KMS-11 (cell line): ENCODE measurements around the gene PRC1.
"Not testable (repeated sequence)": the region's sequence is repeated elsewhere in the genome, so short reads cannot be mapped to it uniquely, and the experiment has no call there.

ENCODE experiments used
- H2AFZ ChIP-seq: fragments of 200-600 bp; sonication (generic); 2 replicates; pipeline ENCODE4 v1.6.1; 2016; ENCODE audit warnings: antibody characterized with exemption, mixed run types, low read depth
- H3K27ac ChIP-seq: fragments of 200-600 bp; sonication (generic); 2 replicates; pipeline ENCODE4 v1.6.1; 2016; ENCODE audit warnings: mild to moderate bottlenecking, mixed run types
- H3K27me3 ChIP-seq: fragments of 200-600 bp; sonication (generic); 2 replicates; pipeline ENCODE4 v1.6.1; 2017; ENCODE audit warnings: mild to moderate bottlenecking, low read depth, mixed run types, moderate library complexity; ENCODE audit not compliant: insufficient read depth
- H3K36me3 ChIP-seq: fragments of 200-600 bp; sonication (generic); 2 replicates; pipeline ENCODE4 v1.6.1; 2017; ENCODE audit warnings: mild to moderate bottlenecking, mixed run types; ENCODE audit not compliant: insufficient read depth
- H3K4me1 ChIP-seq: fragments of 200-600 bp; sonication (generic); 2 replicates; pipeline ENCODE4 v1.6.1; 2016; ENCODE audit warnings: mild to moderate bottlenecking, low read depth, mixed run types; ENCODE audit not compliant: poor library complexity, severe bottlenecking
- H3K4me2 ChIP-seq: fragments of 200-600 bp; sonication (generic); 2 replicates; pipeline ENCODE4 v1.7.0; 2016; ENCODE audit warnings: mild to moderate bottlenecking, mixed run types
- H3K4me3 ChIP-seq: fragments of 200-600 bp; sonication (generic); IDR thresholded peaks from 2 replicates; pipeline ENCODE4 v1.6.1; 2017; ENCODE audit warnings: low read depth, low read length, mixed read lengths; ENCODE audit not compliant: insufficient read depth
- H3K79me2 ChIP-seq: fragments of 200-600 bp; sonication (generic); 2 replicates; pipeline ENCODE4 v1.6.1; 2016; ENCODE audit warnings: low read depth, mixed run types; ENCODE audit not compliant: insufficient read depth
- H3K9ac ChIP-seq: fragments of 200-600 bp; sonication (generic); 2 replicates; pipeline ENCODE4 v1.6.1; 2016; ENCODE audit warnings: mild to moderate bottlenecking, mixed run types
- H4K20me1 ChIP-seq: fragments of 200-600 bp; sonication (generic); 2 replicates; pipeline ENCODE4 v1.6.1; 2016; ENCODE audit warnings: mild to moderate bottlenecking, mixed run types; ENCODE audit not compliant: insufficient read depth
- CTCF ChIP-seq: fragments of 200-600 bp; sonication (generic); conservative IDR thresholded peaks from 2 replicates; pipeline ENCODE4 v1.6.1; 2017; ENCODE audit warnings: low read depth, mild to moderate bottlenecking, antibody characterized with exemption, low read length, moderate library complexity, mixed read lengths

The PRC1 gene

GRCh38 chr15:90924375-90924774, 70.0 kb downstream of the PRC1 start:
- H3K9ac ChIP-seq: peak overlapping the region; percentile 23; the same call in 1 of the 2 replicates
- H3K4me3 ChIP-seq: no peak overlapping the region
- no peaks in the 10 kb centered on the region for H3K27me3 ChIP-seq
- H3K27ac ChIP-seq: peak overlapping the region; percentile 67
- H4K20me1 ChIP-seq: no peaks in the 10 kb centered on the region
- no peaks in the 10 kb centered on the region for H3K36me3 ChIP-seq
- TF ChIP-seq CTCF: no peak
- H3K4me1 ChIP-seq: peaks cover 50% of the 10 kb centered on the region
- H2AFZ ChIP-seq: peak overlapping the region; percentile 35; the same call in 1 of the 2 replicates
- H3K4me2 ChIP-seq: peak overlapping the region; percentile 49
- H3K79me2 ChIP-seq: no peaks in the 10 kb centered on the region

- H3K79me2 ChIP-seq, H3K27me3 ChIP-seq, H3K36me3 ChIP-seq, H3K4me3 ChIP-seq, H4K20me1 ChIP-seq, H2AFZ ChIP-seq: not testable (repeated sequence)
- H3K4me1 ChIP-seq: peaks cover 47% of the 10 kb centered on the region
- peak overlapping the region; percentile 49 for H3K4me2 ChIP-seq
- peak overlapping the region; percentile 11; the same call in 1 of the 2 replicates for H3K9ac ChIP-seq
- H3K27ac ChIP-seq: peak overlapping the region; percentile 67
Observed at GRCh38 chr15:90922712-90923322, 71.5 kb downstream of the PRC1 start.

- Histone ChIP-seq H3K4me3 (no peak overlapping the region), H3K79me2 (no peaks in the 10 kb centered on the region), H3K27ac (peak overlapping the region; percentile 67; the same call in 1 of the 2 replicates), H3K36me3 (no peaks in the 10 kb centered on the region), H4K20me1 (no peaks in the 10 kb centered on the region), H3K4me1 (peaks cover 47% of the 10 kb centered on the region), H3K27me3 (no peaks in the 10 kb centered on the region), H3K9ac (no peak overlapping the region), H2AFZ (no peak overlapping the region), H3K4me2 (peak overlapping the region; percentile 49; the same call in 1 of the 2 replicates)
- no peak for TF ChIP-seq CTCF
Observed at GRCh38 chr15:90921887-90922286, 72.4 kb downstream of the PRC1 start.

GRCh38 chr15:90918835-90919234, 75.5 kb downstream of the PRC1 start:
- H3K4me3 ChIP-seq: no peak overlapping the region
- no peak overlapping the region for H3K27ac ChIP-seq
- no peaks in the 10 kb centered on the region for H3K36me3 ChIP-seq
- TF ChIP-seq CTCF: no peak
- peaks cover 53% of the 10 kb centered on the region for H3K4me1 ChIP-seq
- no peak overlapping the region for H2AFZ ChIP-seq
- H3K27me3 ChIP-seq: no peaks in the 10 kb centered on the region
- H4K20me1 ChIP-seq: no peaks in the 10 kb centered on the region
- H3K79me2 ChIP-seq: no peaks in the 10 kb centered on the region
- H3K9ac ChIP-seq: no peak overlapping the region
- no peak overlapping the region for H3K4me2 ChIP-seq

GRCh38 chr15:90918034-90918788, 76.1 kb downstream of the PRC1 start:
- no peak for TF ChIP-seq CTCF
- H3K36me3 ChIP-seq: no peaks in the 10 kb centered on the region

More at GRCh38 chr15:90918034-90918788, 76.1 kb downstream of the PRC1 start:
- no peak overlapping the region for H3K4me2 ChIP-seq
- H3K4me3 ChIP-seq: no peak overlapping the region
- H2AFZ ChIP-seq: no peak overlapping the region
- H3K4me1 ChIP-seq: peaks cover 53% of the 10 kb centered on the region
- no peaks in the 10 kb centered on the region for H3K79me2 ChIP-seq
- no peaks in the 10 kb centered on the region for H4K20me1 ChIP-seq
- H3K9ac ChIP-seq: no peak overlapping the region
- no peak overlapping the region for H3K27ac ChIP-seq
- H3K27me3 ChIP-seq: no peaks in the 10 kb centered on the region
